Measurements from ENCODE around the gene SUPT5H.

DNA sequence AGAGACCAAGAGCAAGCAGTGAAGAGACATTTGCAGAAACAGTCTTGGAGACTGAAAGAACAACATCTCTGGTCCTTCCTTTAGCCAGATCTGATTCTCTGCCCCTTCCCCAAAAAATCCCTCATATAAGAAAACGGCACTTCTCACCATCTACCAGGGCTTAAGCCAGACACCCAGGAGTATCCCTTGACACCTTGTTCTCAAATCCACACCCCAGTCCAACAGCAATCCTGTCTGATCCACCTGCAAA lies 34.6 kb upstream of the SUPT5H start:
- peak in 1 of 2 experiments; percentile 32; a peak in 1 of 3 replicates for TF ChIP-seq POLR2A (IDR thresholded peaks at IDR 0.05; ENCODE audit: control extremely low read depth in 1 of 2, low read depth in 2 of 2, low read length in 2 of 2)
- TF ChIP-seq POLR2AphosphoS5 (IDR thresholded peaks at IDR 0.05; ENCODE audit: low read depth, low read length): no peak
- TF ChIP-seq, protein P1, sequence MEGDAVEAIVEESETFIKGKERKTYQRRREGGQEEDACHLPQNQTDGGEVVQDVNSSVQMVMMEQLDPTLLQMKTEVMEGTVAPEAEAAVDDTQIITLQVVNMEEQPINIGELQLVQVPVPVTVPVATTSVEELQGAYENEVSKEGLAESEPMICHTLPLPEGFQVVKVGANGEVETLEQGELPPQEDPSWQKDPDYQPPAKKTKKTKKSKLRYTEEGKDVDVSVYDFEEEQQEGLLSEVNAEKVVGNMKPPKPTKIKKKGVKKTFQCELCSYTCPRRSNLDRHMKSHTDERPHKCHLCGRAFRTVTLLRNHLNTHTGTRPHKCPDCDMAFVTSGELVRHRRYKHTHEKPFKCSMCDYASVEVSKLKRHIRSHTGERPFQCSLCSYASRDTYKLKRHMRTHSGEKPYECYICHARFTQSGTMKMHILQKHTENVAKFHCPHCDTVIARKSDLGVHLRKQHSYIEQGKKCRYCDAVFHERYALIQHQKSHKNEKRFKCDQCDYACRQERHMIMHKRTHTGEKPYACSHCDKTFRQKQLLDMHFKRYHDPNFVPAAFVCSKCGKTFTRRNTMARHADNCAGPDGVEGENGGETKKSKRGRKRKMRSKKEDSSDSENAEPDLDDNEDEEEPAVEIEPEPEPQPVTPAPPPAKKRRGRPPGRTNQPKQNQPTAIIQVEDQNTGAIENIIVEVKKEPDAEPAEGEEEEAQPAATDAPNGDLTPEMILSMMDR (IDR thresholded peaks at IDR 0.05; ENCODE audit: control extremely low read depth in 1 of 3, insufficient read depth in 1 of 3, low read depth in 1 of 3, low read length in 3 of 3): no peak
- TF ChIP-seq EGR1 (IDR thresholded peaks at IDR 0.05; ENCODE audit: borderline replicate concordance, low read depth, low read length): no peak
- no peak for TF ChIP-seq PHF8 (conservative IDR thresholded peaks at IDR 0.05; ENCODE audit: low read depth, low read length)
- no peak for TF ChIP-seq RAD21 (IDR thresholded peaks at IDR 0.05 in 1 of 2, conservative IDR thresholded peaks at IDR 0.05 in 1 of 2; ENCODE audit: low read depth in 2 of 2, low read length in 2 of 2)
- TF ChIP-seq JUN (IDR thresholded peaks at IDR 0.05; ENCODE audit: low read depth, low read length): no peak
- no peak for TF ChIP-seq SP2 (IDR thresholded peaks at IDR 0.05; ENCODE audit: low read length)
- TF ChIP-seq, protein P2, sequence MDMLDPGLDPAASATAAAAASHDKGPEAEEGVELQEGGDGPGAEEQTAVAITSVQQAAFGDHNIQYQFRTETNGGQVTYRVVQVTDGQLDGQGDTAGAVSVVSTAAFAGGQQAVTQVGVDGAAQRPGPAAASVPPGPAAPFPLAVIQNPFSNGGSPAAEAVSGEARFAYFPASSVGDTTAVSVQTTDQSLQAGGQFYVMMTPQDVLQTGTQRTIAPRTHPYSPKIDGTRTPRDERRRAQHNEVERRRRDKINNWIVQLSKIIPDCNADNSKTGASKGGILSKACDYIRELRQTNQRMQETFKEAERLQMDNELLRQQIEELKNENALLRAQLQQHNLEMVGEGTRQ (IDR thresholded peaks at IDR 0.05; ENCODE audit: low read length): no peak

Data from H1 (cell line).